Activated CD8-positive, alpha-beta memory T cell treated with anti-CD3 and anti-CD28 coated beads for 48 hours (primary cell): ENCODE data around the gene FAM83F.

ENCODE experiments used
- DNase-seq, 3 experiments: peaks; one replicate each; pipeline ENCODE4 v3.0.0-alpha.2; 2020; ENCODE audit warnings: low read depth in 2 of 3, low spot score in 2 of 3

FAM83F gene

GRCh38 chr22:39965748-39966147, 29.0 kb upstream of the FAM83F start:
- no peak for DNase-seq

GRCh38 chr22:39966470-39966869, 28.3 kb upstream of the FAM83F start:
- no peak for DNase-seq

- no peak for DNase-seq
These were observed 27.5 kb upstream of the FAM83F start for GRCh38 chr22:39967103-39967829.

GRCh38 chr22:39967996-39968972, 26.5 kb upstream of the FAM83F start:
- no peak for DNase-seq

GRCh38 chr22:39970742-39971141, 24.0 kb upstream of the FAM83F start:
- no peak for DNase-seq

GRCh38 chr22:39972641-39973040, 22.1 kb upstream of the FAM83F start:
- DNase-seq, result no peak

GRCh38 chr22:39973656-39974055, 21.1 kb upstream of the FAM83F start:
- DNase-seq, result no peak

GRCh38 chr22:39974065-39974464, 20.7 kb upstream of the FAM83F start:
- DNase-seq, result no peak

GRCh38 chr22:39979048-39979447, 15.7 kb upstream of the FAM83F start:
- no peak for DNase-seq

- no peak for DNase-seq
These were observed 15.3 kb upstream of the FAM83F start for GRCh38 chr22:39979458-39979857.

- DNase-seq, result no peak
These were observed 14.2 kb upstream of the FAM83F start for GRCh38 chr22:39980596-39980995.

GRCh38 chr22:39983346-39983745, 11.4 kb upstream of the FAM83F start:
- no peak for DNase-seq

- DNase-seq, result no peak
These were observed 10.7 kb upstream of the FAM83F start for GRCh38 chr22:39984006-39984405.

- no peak for DNase-seq
These were observed 10.0 kb upstream of the FAM83F start for GRCh38 chr22:39984746-39985145.

GRCh38 chr22:39985383-39986035, 9.2 kb upstream of the FAM83F start:
- DNase-seq, result no peak

- no peak for DNase-seq
These were observed 6.2 kb upstream of the FAM83F start for GRCh38 chr22:39988386-39989114.

GRCh38 chr22:39989633-39990032, 5.1 kb upstream of the FAM83F start:
- DNase-seq, result no peak

GRCh38 chr22:39990686-39991085, 4.1 kb upstream of the FAM83F start:
- DNase-seq, result no peak

- no peak for DNase-seq
These were observed 3.4 kb upstream of the FAM83F start for GRCh38 chr22:39991159-39991860.

- no peak for DNase-seq
These were observed 2.5 kb upstream of the FAM83F start for GRCh38 chr22:39992088-39992826.
